DND-41 (cell line): ENCODE results near the gene GPR27.

Experiments used
- CTCF ChIP-seq: IDR thresholded peaks from 2 replicates; pipeline ENCODE4 v1.5.1; 2012; ENCODE audit warnings: borderline replicate concordance, low read length, moderate library complexity, mild to moderate bottlenecking; ENCODE audit not compliant: poor library complexity, severe bottlenecking; ENCODE audit errors: extremely low read depth
- EZH2 ChIP-seq: IDR thresholded peaks from 3 replicates; pipeline ENCODE4 v1.6.1; 2012; ENCODE audit warnings: borderline replicate concordance, low read depth, mild to moderate bottlenecking, moderate library complexity, low read length, inconsistent platforms; ENCODE audit not compliant: severe bottlenecking

DNA sequence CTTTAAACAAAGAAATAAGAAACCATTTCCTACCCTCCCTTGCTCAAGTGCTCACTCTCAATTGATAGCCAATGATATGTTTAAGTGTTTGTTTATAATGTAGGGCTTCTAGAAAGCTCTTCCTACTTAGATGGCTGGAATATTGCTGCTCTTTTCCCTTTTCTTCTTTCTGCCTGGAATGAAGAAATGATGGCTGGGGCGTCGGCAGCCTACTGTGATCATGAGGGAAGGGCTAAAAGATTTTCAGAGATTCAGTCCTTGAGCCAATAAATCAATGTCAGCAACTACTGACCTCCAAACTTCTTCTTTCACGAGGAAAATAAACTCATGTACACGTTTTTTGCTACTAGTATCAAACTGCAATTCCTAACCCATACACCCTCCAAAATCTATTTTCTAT is 2.1 kb upstream of the GPR27 start:
- no peak for TF ChIP-seq CTCF
- TF ChIP-seq EZH2: no peak
